Activated naive CD4-positive, alpha-beta T cell treated with anti-CD3 and anti-CD28 coated beads, Interleukin-2, amount 50 U/mL, for 72 hours (primary cell): ENCODE results near the gene OR2V1. TPM values are rescaled to one million over a fixed set of nuclear protein-coding genes. Genes with fewer than 3 reads are reported as not detected.
"Not testable (repeated sequence)": the region's sequence is repeated elsewhere in the genome, so short reads cannot be mapped to it uniquely, and the experiment has no call there.

Source experiments
- ATAC-seq, 2 donors: fragments of 150-1000 bp; cut with Tn5 transposase; 2 replicates each; pipeline ENCODE4 v1.10.0; 2021; ENCODE audit warnings: mild to moderate bottlenecking in 2 of 2, moderate library complexity in 2 of 2
- DNase-seq, 2 donors: peaks; one replicate each; pipeline ENCODE4 v3.0.0; 2021 to 2022; ENCODE audit warnings: low spot score in 2 of 2
- H3K27ac Mint-ChIP-seq, 2 donors: one replicate each; pipeline ENCODE4 v1.8.0; 2022; ENCODE audit warnings: mild to moderate bottlenecking in 2 of 2, mixed read lengths in 2 of 2
- H3K36me3 Mint-ChIP-seq, 2 donors: one replicate each; pipeline ENCODE4 v1.8.0; 2022; ENCODE audit warnings: mixed read lengths in 2 of 2
- H3K9me3 Mint-ChIP-seq, 2 donors: one replicate each; pipeline ENCODE4 v1.8.0; 2022; ENCODE audit warnings: mixed read lengths in 2 of 2
- total RNA-seq, 2 donors: library from RNA; stranded (reverse); gene quantifications; one replicate each; pipeline ENCODE4 v1.2.3, GENCODE V29; 2022

OR2V1 gene
- total RNA-seq, 2 donors from 2014 or later, result not detected

DNA sequence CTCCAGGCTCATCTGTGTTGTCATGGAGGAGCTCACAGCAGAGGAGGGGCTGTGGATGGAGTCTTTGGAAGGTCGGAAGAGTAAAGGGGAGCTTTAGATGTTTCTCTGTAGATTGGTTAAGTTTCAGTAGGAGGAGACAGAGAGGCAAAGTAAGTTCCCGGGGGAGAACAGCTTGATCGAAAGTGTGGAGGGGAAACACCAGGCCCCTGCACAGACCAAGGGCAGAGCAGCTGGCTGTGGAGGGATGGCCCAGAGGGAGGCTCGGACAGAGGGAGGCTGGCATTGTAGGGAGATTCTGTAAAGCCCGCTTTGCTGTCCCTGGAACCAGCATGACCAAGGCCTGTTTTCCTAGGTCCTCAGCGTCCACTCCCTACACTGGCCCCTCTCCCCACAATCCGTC lies 11.1 kb upstream of the OR2V1 start:
- H3K36me3 Mint-ChIP-seq, result peaks cover 8 to 16% of the 10 kb centered on the region in 2 donors
- H3K27ac Mint-ChIP-seq, result no peak overlapping the region

DNA sequence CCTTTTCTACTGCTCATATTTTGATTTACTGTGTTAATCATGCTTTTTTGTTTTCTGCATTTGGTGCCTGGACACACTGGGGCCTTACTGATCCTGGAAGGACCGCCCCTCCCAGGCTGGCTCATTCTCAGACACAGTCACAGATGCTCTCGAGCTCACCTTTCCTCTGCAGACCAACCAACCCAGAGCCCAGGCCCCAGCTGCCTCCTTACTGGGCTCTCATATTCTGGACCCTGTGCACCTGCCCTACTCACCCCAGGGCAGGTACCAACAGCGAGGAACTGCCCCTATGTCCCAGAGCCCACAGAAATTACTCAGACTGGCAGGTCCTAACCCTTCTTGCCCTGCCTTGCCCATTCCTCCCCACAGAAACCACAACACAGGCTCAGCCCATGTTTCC lies 9.8 kb upstream of the OR2V1 start:
- ATAC-seq (no peak), DNase-seq (no peak)
- Mint-ChIP-seq H3K9me3 (peaks cover 4 to 24% of the 10 kb centered on the region in 2 donors), H3K36me3 (peaks cover 8 to 16% of the 10 kb centered on the region in 2 donors), H3K27ac (no peak overlapping the region)

More for the DNA sequence above, 11.1 kb upstream of the OR2V1 start:
- H3K9me3 Mint-ChIP-seq, result peaks cover 4 to 24% of the 10 kb centered on the region in 2 donors
- no peak for ATAC-seq
- DNase-seq, result no peak

DNA sequence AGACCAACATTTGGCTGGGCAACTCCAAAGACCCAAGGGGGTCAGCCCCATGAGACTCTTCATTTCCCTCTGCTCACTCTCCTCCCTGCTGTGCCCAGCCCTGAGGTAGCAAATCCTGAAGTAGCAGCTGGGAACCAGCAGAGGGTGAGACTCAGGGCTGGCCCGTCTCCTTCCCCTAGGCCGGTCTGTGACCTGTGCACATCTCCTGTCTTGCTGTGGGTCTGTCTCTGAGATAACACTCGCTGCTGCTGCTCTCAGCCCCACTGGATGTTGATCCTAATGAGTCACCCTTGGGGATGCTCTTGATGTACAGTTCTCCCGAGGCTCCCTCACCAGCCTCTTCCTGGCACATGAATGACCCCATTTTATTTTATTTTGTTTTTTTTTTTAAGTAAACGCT lies 7.3 kb upstream of the OR2V1 start:
- DNase-seq, result no peak
- ATAC-seq, result no peak
- Mint-ChIP-seq H3K27ac (no peak overlapping the region), H3K36me3 (peaks cover 8 to 26% of the 10 kb centered on the region in 2 donors), H3K9me3 (peaks cover 10 to 24% of the 10 kb centered on the region in 2 donors)

DNA sequence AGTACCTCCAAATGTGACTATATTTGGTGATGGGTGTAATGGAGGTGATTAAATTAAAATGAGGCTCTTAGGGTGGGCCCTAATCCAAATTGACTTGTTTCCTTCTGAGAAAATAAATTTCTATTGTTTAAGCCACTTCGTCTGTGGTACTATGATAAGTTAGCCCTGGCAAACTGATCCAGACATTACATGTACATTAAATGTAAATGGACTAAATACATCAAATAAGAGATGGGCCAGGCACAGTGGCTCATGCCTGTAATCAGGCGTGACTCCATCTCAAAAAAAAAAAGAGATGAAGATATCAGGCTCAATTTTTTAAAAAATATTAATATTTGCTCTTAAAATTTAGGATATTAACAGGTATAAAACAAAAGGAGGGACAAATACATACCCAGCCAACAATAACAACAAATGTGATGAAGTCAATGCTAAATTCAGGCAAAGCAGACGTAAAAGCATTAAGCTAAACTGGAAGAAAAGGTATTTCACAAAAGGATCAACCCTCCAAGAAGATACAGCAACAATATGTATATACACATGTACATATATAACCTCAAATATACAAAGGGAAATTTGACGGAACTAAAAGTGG lies 5.5 kb upstream of the OR2V1 start:
- Mint-ChIP-seq H3K27ac (no peak overlapping the region), H3K9me3 (peaks cover 10 to 24% of the 10 kb centered on the region in 2 donors), H3K36me3 (peaks cover 8 to 25% of the 10 kb centered on the region in 2 donors)
- DNase-seq (no peak), ATAC-seq (no peak)

DNA sequence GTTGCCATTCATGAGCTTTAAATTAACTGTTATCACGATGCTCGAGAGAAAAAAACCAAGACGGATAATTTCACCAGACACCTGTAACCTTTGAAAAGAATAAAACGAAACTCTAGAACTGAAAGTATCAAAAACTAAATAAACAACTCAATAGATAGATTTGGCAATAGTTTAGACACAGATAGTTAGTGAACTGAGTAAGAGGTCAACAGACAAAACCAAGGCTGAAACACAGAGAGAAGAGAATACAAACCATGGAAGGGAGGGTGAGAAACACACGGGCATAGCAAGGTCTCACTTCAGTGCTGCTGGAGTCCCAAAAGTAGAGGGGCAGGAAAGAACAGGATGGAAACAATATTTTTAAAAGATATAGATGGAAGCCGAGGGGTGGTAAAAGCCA lies 3.3 kb upstream of the OR2V1 start:
- ATAC-seq, result no peak
- Mint-ChIP-seq H3K9me3 (peaks cover 10 to 15% of the 10 kb centered on the region in 2 donors), H3K36me3 (peaks cover 8 to 17% of the 10 kb centered on the region in 2 donors), H3K27ac (no peak overlapping the region)
- no peak for DNase-seq

DNA sequence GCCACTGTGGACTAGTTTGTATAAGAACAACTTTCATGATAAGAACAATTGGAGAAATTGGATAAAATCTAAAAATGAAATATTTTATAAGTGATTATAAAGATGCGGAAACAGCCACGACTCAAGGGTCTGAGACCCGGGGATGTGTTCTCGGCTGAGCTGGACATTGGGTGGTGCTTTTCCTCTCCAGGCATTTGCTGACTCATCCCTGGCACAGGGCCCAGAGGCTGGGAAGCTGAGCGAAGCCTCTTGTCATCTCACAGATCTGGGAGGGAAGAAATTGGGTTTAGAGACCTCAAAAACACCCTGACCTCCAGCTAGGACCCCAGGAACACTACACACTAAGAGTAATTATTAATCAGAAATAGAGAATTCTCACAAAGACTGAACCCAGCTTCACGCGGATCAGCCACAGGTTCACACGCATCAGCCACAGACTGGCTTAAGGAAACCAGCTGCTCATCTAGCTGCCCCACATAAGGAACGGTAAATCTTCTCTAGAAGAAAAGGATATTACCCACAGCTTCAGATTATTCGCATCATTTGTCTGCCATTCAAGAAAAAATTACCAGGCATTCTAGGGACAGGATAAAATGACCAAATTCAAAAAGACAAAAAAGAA lies 2.8 kb upstream of the OR2V1 start:
- Mint-ChIP-seq H3K9me3 (peaks cover 8 to 13% of the 10 kb centered on the region in 2 donors), H3K36me3 (peaks cover 8 to 17% of the 10 kb centered on the region in 2 donors), H3K27ac (no peak overlapping the region)
- no peak for DNase-seq
- no peak for ATAC-seq

DNA sequence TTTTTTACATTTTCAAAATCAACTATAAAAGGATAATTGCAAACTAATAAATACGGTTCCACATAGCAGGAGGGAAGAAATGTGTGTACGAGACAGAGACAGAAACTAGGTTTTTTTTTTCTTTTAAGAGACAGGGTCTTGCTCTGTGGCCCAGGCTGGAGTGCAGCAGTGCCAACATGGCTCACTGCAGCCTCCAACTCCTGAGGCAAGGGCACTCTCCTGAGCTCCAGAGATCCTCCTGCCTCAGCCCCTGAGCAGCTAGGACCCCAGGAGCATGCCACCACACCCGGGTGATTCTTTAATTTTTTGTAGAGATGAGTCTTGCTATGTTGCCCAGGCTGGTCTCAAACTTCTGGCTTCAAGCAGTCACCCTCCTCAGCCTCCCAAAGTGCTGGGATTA lies 2.1 kb upstream of the OR2V1 start:
- H3K27ac Mint-ChIP-seq, result no peak overlapping the region
- DNase-seq, result no peak
- peaks cover 5 to 7% of the 10 kb centered on the region in 2 donors for H3K9me3 Mint-ChIP-seq
- no peak for ATAC-seq
- H3K36me3 Mint-ChIP-seq, result peaks cover 8 to 17% of the 10 kb centered on the region in 2 donors

DNA sequence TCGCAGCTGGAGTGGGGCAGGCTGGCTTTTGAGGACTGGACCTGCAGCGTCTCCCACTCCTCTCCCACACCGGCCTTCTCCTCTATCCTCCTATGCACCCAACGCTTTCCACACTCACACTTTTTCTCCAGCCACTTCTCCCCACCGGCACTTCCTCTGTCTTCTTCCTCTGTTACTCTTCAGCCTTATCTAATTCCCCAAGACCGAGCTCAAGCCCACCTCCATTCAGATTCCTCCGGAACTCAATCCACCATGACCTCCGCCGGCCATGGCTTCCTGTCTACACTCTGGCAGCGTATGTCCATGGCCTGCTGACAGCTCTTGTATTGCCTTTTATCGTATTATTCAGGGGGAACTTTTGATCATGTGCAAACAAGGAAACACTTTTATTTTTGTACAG lies 545 bp upstream of the OR2V1 start:
- no peak for DNase-seq
- Mint-ChIP-seq H3K27ac (peak overlapping the region in 1 of 2 donors; percentile 31), H3K9me3 (peaks cover 0 to 5% of the 10 kb centered on the region in 2 donors), H3K36me3 (peaks cover 0 to 10% of the 10 kb centered on the region in 2 donors)
- ATAC-seq, result no peak

DNA sequence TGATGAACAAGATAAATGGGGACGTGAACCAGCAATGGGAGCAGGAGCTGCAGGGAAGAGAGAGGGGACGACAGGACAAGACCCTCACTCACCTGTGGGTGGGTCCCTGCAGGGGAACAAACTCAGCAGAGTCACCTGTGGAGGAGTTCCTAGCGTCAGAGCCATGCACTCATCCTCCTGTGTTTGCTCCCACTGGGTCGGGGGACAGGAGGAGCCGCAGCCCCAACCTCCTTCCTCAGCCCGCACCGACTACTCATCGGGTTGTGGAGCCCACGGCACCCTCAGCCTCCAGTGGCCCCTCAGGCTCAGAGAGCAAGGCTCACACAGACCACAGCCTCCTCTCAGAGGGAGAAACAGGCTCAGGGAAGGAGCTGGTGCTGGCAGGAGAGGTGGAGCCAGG lies 888 bp downstream of the OR2V1 start:
- H3K36me3 Mint-ChIP-seq, ATAC-seq, H3K9me3 Mint-ChIP-seq, H3K27ac Mint-ChIP-seq, DNase-seq: not testable (repeated sequence)

DNA sequence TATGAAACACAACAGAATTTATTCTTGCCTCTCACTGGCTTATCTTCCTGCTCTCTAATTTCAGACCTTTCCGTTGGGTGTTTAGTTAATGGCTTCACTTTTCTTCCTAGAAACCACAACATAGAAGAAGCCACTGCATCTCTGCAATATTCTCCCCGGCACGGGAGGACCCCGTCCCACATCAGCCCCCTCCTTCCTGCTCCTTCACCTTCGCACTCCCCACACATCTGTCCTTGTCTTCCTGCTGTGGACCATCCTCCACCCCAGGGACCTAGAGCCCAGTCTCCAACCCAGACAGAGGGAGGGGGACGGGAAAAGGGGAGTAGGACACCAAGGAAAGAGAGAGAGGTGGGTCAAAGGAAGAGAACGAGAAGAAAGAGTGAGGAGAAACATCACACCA lies 1.4 kb downstream of the OR2V1 start:
- H3K27ac Mint-ChIP-seq, result no peak overlapping the region

DNA sequence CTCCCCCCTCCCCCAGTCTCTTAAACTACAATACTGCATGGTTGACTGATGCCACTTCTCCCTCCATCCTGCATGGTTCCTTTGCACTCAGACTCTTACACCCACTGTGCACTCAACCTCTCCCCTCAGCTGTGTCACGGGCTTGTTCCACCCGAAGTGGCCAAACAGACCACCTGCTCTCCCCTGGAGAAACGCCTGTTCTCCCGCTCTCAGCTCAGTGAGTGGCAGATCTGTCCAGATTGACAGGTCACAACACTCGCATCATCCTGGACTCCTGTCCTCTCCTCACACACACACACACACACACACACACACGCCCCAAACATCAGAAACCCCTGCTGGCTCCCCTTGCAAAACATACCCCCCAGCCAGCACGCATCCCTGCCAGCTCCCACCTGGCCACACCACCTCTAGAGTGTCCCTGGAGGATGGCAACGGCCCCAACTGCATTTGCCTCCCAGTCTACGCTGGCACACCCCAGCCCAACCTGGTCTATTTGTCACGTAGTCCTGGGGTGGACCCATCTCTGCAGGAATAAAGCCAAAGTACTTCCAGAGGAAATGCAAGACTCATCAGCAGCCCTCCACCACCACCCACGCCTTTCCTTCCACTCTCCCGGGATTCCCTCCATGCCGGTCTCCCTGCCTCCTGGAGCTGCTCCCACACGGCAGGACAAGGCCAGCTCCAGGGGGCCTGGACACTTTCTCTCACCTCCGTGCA lies 2.9 kb downstream of the OR2V1 start:
- no peak overlapping the region for H3K27ac Mint-ChIP-seq

More for the DNA sequence above, 1.4 kb downstream of the OR2V1 start:
- DNase-seq (no peak), ATAC-seq (no peak)
- Mint-ChIP-seq H3K9me3 (peaks cover 0 to 5% of the 10 kb centered on the region in 2 donors), H3K36me3 (peaks cover 0 to 4% of the 10 kb centered on the region in 2 donors)

DNA sequence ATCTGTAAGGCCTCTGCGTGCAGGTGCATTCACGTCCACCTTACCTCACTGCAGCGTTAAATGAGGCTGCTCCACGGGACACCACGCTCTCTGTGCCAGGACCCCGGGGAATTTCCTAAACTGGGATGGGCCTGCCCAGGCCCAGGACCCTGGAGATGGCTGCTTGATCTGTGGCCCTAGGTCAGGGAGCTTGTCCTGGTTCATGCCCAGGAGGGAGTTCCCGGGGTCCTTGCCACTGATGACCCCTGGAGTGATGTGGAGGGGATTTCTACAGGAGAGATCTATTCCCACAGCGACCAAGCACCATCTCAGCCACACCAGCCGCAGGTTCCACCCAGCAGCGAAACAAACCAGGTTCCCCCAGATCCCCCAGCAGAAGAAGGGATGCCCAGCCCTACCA lies 3.5 kb downstream of the OR2V1 start:
- DNase-seq (no peak), ATAC-seq (no peak)
- Mint-ChIP-seq H3K36me3 (no peaks in the 10 kb centered on the region), H3K27ac (no peak overlapping the region), H3K9me3 (peaks cover 0 to 8% of the 10 kb centered on the region in 2 donors)

More for the DNA sequence above, 2.9 kb downstream of the OR2V1 start:
- Mint-ChIP-seq H3K9me3 (peaks cover 0 to 8% of the 10 kb centered on the region in 2 donors), H3K36me3 (no peaks in the 10 kb centered on the region)
- DNase-seq (no peak), ATAC-seq (no peak)

DNA sequence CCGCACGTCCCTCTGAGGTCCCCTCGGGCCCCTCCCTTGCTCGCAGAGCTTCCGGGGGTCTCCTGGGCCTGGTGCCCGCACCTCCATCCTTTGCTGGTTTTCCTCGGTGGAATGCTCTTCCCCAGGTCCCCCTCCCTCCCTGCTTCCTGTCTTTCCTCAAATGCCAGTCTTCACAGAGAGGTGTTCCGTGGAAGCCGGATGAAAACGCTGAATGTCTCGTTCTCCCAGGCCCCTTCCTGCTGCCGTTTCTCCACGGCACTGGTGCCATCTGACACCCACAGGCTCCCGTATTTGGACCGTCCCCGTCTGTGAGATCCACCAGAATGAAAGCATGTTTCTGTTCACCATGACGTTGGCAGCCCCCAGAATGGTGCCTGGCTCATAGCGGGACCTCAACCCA lies 4.1 kb downstream of the OR2V1 start:
- Mint-ChIP-seq H3K36me3 (no peaks in the 10 kb centered on the region), H3K27ac (no peak overlapping the region), H3K9me3 (peaks cover 0 to 8% of the 10 kb centered on the region in 2 donors)
- DNase-seq, result no peak
- no peak for ATAC-seq

DNA sequence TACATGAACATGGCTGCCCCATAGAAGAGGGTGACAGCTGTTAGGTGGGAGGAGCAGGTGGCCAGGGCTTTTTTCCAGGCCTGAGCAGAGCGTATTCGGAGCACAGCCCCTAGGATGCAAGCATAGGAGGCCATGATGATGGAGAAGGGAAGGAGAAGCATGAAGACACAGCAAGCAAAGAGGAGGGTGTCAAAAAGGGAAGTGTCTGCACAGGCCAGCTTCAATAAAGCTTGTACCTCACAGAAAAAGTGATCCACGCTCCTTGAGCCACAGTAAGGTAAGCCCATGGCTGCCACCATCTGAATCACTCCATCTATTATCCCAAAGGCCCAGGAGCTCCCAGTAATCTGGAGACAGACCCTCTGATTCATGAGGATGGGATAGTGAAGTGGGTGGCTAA lies 6.4 kb downstream of the OR2V1 start:
- Mint-ChIP-seq H3K27ac (peak overlapping the region in 1 of 2 donors; percentile 10), H3K36me3 (no peaks in the 10 kb centered on the region), H3K9me3 (peaks cover 0 to 8% of the 10 kb centered on the region in 2 donors)
- no peak for ATAC-seq
- no peak for DNase-seq

DNA sequence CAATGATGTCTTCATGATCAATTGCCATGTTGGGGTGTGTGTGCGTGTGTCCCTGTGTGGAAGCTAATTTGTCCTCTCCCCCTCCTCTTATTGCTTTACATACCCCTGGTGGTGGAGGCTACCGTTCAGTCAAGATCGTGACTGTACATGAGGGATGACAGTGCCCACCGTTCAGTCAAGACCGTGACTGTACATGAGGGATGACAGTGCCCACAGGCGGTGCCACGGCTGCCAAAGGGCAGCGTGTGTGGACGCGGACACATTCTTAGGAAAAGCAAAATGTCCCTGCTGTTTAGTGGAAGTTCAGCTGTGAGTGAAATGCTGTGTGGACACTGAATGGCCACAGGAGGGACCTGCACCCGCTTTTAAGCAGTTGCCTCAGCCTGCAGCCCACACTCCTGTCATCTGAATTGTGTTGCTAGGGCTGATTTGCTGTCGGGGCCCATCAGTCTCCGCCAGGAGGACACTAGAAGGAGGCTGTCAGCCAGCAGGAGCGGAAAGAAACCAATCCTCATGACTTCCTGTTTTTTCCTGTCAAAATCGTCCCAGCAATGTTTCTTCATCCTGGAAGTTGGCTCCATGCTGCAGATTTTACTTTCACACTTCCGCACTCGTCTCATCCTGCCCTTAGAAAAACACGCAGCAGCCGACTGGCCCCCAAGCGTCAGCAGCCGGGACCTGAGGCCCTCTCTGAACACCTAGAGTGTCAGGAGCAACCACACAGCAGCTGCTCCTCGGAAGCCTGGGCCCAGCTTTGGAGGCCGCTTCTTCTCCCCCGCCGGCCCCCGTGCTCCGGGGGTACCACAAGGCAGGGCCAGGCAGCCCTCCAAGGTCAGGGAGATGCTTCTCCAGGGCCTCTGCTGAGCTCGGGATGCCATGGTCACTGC lies 9.1 kb downstream of the OR2V1 start:
- DNase-seq, result no peak
- no peak overlapping the region for H3K27ac Mint-ChIP-seq
- no peaks in the 10 kb centered on the region for H3K36me3 Mint-ChIP-seq
- ATAC-seq, result no peak
- H3K9me3 Mint-ChIP-seq, result peaks cover 0 to 8% of the 10 kb centered on the region in 2 donors

DNA sequence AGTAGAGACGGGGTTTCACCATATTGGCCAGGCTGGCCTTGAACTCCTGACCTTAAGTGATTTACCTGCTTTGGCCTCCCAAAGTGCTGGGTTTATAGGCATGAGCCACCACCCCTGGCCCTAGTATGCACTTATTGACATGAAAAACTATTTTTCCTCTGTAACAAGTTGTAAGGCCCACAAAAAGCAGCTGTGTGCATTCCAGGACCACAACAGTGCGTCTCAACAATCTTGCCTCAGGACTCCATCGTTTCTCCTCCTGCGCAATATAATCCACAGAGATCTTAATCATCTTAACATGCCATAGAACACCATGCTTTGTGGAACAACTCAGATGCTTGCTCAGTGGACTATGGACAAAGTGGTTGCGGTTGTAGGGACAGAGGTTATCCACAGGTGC lies 10.2 kb downstream of the OR2V1 start:
- Mint-ChIP-seq H3K36me3 (no peaks in the 10 kb centered on the region), H3K27ac (no peak overlapping the region), H3K9me3 (peaks cover 0 to 8% of the 10 kb centered on the region in 2 donors)
- DNase-seq (no peak), ATAC-seq (no peak)

DNA sequence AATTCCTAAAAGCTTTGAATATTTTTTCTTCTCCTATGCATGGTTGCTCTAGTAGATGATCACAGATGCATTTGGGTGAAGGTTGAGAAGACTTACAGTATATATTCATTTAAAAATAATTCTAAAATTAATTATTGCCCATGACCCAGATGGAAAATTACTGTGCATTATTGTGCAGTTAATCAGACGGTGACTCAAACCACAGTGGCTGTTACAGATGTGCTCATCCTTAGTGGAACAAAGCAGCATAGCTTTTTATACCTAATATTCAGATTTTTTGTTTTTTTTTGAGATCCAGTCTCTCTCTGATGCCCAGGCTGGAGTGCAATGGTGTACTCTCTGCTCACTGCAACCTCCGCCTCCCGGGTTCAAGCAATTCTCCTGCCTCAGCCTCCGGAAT lies 10.7 kb downstream of the OR2V1 start:
- Mint-ChIP-seq H3K9me3 (peaks cover 0 to 8% of the 10 kb centered on the region in 2 donors), H3K36me3 (no peaks in the 10 kb centered on the region), H3K27ac (no peak overlapping the region)
- DNase-seq (no peak), ATAC-seq (no peak)
